Transverse colon (tissue), 4 donors: ENCODE results near the gene NOM1.

Experiments used
- CTCF ChIP-seq, 5 experiments: fragments of 200-600 bp in 3 of 5; fragments of 450-650 bp in 2 of 5; sonication (generic) in 3 of 5; IDR thresholded peaks; 1 replicate in 2 of 5; 2 replicates in 3 of 5; pipeline ENCODE4 v1.5.1; 2016 to 2017; ENCODE audit warnings: antibody characterized with exemption in 5 of 5, inconsistent platforms in 3 of 5, mild to moderate bottlenecking in 2 of 5, moderate library complexity in 1 of 5
- POLR2A ChIP-seq: fragments of 450-650 bp; IDR thresholded peaks from one replicate; pipeline ENCODE4 v1.6.1; 2016; ENCODE audit warnings: antibody characterized with exemption, mild to moderate bottlenecking, moderate library complexity
- POLR2AphosphoS5 ChIP-seq, 3 donors: sonication (generic); formaldehyde crosslinking; IDR thresholded peaks; one replicate each; pipeline ENCODE4 v1.6.1; 2016; ENCODE audit warnings: antibody characterized with exemption in 3 of 3

GRCh38 chr7:156941393-156942182 lies 7.9 kb upstream of the NOM1 start:
- TF ChIP-seq CTCF (IDR thresholded peaks at IDR 0.05) (no peak), POLR2AphosphoS5 (IDR thresholded peaks at IDR 0.05) (no peak), POLR2A (no peak)
